Activated CD4-positive, CD25-positive, alpha-beta regulatory T cell treated with anti-CD3 and anti-CD28 coated beads, Interleukin-2, amount 50 U/mL, for 16 hours (primary cell): ENCODE results near the gene SPACA5B.
A peak's percentile ranks its signal among the peaks of the same experiment; 100 is the strongest.
"Not testable (repeated sequence)": the region's sequence is repeated elsewhere in the genome, so short reads cannot be mapped to it uniquely, and the experiment has no call there.

ENCODE experiments used
- DNase-seq: peaks from one replicate; pipeline ENCODE4 v3.0.0-alpha.2; 2020; ENCODE audit warnings: low read depth, low spot score

The SPACA5B gene

GRCh38 chrX:48130326-48130725 lies at the start of gene SPACA5B:
Gene SPACA5B, plus strand, starts transcription at chrX:48130626. Its CDS starts 62 bp downstream, at chrX:48130688.
- DNase-seq: not testable (repeated sequence)

DNA sequence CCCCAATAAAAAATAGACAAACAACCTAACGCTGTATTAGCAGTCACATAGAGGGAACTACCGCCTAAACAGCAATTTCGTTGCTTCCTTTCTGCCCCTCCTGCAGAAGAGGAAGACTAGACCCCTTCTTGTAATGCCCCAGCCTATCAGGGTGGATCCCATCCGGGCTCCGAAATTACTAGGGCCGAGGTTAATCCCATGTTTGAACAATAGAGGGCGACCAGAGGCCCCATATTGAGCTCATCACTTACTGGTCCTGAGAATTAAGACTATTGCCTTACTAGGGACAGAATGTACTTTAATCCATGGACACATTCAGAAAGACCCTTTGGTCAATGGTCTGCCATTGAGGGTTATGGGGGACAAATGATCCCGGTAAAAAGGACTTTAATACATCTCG lies 47.2 kb upstream of the SPACA5B start:
- DNase-seq: peak; percentile 6

GRCh38 chrX:48083706-48084105 lies 46.7 kb upstream of the SPACA5B start:
- DNase-seq: no peak

DNA sequence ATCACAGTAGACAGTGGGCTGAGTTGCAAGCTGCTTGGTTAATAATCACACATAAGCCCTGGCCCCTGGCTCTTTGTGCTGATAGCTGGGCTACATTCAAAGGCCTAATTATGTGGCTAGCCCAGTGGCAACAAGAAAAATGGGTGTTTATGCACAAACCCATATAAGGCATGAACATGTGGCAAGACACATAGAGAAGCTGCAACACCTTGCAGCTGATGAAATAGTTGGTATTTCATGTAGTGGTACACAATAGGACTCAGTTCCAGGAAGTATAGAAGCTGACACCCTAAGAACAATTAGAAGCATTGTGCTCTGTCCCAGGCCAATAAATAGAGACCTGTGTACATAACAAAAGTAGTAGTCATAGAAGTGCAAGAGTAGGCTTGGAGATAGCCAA lies 44.3 kb upstream of the SPACA5B start:
- DNase-seq: no peak

DNA sequence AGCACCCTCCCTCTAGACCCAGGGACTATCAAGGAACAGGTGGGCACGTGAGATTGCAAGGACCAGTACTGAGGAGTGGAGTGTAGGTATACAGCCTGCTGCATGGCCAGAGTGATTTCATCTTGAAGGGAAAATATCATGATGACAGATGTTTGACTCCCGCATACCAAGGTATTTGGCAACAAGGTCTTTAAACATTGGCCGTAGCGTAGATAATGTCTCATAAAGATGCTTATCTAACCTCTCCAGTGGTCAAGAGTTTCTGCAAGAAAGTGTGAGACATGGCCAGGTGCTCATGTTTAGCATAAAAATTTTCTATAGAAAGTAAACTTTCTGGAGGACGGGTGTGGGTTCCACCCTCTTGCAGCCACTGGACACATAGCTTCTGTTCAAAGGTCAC lies 40.3 kb upstream of the SPACA5B start:
- DNase-seq: no peak

DNA sequence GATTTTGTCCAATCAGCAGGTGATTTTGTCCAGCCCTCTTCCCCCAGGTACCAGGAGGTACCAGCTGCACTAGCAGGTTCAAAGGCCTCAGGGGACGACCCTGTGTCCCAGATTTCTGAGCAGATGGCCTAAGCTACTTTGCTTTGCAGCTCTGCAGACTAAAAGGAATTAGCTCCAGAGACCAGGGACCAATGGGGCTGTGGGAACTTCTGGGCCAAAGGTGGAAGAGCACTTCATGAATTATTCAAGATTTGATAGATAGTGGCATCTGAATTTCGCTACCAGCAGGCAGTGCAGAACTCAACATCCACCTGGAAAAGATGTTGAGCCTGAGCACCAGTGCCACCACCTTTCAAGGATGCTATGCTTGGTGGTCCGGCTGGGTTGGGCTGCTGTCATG lies 37.9 kb upstream of the SPACA5B start:
- not testable (repeated sequence) for DNase-seq

DNA sequence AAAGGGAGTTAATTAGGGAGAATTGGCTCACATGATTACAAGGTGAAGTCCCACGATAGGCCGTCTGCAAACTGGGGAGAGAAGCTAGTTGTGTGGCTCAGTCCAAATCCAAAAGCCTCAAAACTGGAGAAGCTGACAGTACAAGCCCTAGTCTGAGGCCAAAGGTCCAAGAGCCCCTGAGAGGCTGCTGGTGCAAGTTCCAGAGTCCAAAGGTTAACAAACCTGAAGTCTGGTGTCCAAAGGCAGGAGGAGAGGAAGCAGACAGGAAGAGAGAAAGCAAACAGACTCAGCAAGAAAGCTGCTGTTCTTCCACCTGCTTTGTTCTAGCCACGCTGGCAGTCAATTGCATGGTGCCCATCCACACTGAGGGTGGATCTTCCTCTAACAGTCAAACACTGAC lies 29.0 kb upstream of the SPACA5B start:
- DNase-seq: no peak

DNA sequence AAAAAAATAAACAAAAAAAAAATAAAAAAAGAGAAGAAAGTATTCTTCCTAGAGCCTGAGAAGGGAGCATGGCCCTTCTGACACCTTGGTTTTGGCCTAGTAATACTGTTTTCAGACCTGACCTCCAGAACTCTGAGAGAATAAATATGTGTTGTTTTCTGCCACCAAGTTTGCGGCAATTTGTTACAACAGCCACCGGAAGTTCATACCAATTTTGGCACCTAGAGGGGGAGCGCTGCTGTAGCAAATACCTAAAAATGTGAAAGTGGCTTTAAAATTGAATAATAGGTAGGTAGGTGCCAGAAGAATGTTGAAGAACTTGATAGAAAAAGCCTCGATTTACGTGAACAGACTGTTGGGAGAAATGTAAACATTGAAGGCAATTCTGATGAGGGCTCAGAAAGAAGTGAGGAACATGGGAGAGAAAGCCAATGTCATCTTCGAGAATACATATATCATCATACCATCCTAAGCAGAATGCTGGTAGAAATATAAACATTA lies 27.5 kb upstream of the SPACA5B start:
- no peak for DNase-seq

GRCh38 chrX:48107717-48108116 lies 22.7 kb upstream of the SPACA5B start:
- no peak for DNase-seq

DNA sequence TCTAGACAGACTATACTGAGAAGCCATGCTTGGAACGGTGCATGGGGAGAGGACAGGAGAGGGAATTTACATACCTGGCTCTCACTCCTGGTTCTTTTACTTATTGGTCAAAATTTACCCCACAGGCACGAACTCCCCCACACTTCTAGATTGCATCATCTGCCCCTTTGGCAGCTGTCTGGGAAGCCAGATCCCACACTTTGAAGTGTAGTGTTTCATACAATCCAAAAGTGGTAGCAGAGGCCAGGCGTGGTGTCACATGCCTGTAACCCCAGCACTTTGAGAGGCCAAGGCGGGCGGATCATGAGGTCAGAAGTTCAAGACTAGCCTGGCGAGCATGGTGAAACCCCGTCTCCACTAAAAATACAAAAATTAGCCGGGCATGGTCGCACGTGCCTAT lies 5.1 kb upstream of the SPACA5B start:
- not testable (repeated sequence) for DNase-seq

GRCh38 chrX:48132308-48132844 lies 1.9 kb downstream of the SPACA5B start:
- not testable (repeated sequence) for DNase-seq

- not testable (repeated sequence) for DNase-seq
These were observed 8.7 kb downstream of the SPACA5B start for GRCh38 chrX:48139076-48139475.

GRCh38 chrX:48141810-48142508 lies 11.5 kb downstream of the SPACA5B start:
- DNase-seq: not testable (repeated sequence)

- DNase-seq: not testable (repeated sequence)
These were observed 12.3 kb downstream of the SPACA5B start for GRCh38 chrX:48142697-48143096.

- no peak for DNase-seq
These were observed 23.3 kb downstream of the SPACA5B start for GRCh38 chrX:48153769-48154168.

- DNase-seq: no peak
These were observed 24.4 kb downstream of the SPACA5B start for GRCh38 chrX:48154796-48155195.

GRCh38 chrX:48156014-48156413 lies 25.6 kb downstream of the SPACA5B start:
- DNase-seq: no peak

DNA sequence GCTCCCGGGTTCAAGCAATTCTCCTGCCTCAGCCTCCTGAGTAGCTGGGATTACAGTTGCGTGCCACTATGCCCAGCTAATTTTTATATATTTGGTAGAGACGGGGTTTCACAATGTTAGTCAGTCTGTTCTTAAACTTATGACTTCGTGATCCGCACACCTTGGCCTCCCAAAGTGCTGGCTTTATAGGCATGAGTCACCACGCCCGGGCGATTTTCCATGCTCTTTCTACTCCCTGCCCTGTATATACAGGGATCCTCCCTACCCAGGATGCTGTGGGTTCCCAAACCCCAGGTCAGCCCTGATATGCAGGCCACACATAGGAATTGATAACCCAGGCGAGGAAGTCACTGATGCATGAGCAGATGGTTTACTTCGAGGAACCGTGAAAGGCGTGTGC lies 34.8 kb downstream of the SPACA5B start:
- no peak for DNase-seq

- DNase-seq: not testable (repeated sequence)
These were observed 35.9 kb downstream of the SPACA5B start for GRCh38 chrX:48166322-48166721.

DNA sequence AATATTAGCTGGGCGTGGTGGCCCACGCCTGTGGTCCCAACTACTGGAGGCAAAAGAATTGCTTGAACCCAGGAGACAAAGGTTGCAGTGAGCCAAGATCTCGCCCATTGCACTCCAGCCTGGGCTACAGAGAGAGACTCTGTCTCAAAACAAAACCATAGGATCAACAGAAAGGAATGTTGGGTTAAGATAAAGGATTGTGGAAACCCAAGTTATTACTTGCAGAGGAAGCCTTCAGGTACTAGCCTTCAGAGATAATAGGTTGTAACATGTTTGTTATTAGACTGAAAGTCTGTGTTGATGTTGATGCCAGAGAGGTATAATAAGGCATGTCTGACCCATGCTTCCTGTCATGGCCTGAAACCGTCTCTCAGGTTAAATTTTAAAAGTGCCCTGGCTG lies 49.3 kb downstream of the SPACA5B start:
- no peak for DNase-seq

GRCh38 chrX:48180811-48181210 lies 50.4 kb downstream of the SPACA5B start:
- no peak for DNase-seq

DNA sequence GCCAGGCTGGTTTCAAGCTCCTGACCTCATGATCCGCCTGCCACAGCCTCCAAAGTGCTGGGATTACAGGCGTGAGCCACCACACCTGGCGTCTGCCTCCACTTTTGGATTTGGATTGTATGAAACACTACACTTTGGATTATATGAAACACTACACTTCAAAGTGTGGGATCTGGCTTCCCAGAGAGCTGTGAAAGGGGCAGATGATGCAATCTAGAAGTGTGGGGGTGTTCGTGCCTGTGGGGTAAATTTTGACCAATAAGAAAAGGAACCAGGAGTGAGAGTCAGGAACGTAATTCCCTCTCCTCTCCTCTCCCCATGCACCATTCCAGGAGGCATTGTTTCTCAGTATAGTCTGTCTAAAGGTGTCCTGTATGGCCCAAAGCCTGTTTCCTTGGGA lies 51.5 kb downstream of the SPACA5B start:
- DNase-seq: not testable (repeated sequence)
